GM13977 (cell line): ENCODE measurements around the gene TMEM255A.

Experiments
- DNase-seq: peaks from one replicate; pipeline ENCODE4 v3.0.0; 2012; ENCODE audit warnings: low spot score
- CTCF ChIP-seq: IDR thresholded peaks from 2 replicates; pipeline ENCODE4 v1.5.1; 2012; ENCODE audit warnings: mild to moderate bottlenecking, control low read depth; ENCODE audit not compliant: insufficient read depth; ENCODE audit errors: extremely low read depth, missing control alignments
- in situ Hi-C: fragments of 300-500 bp; cut with MboI; formaldehyde crosslinking; loops from one replicate; pipeline ENCODE4 v1.12.0; 2022; ENCODE audit warnings: low sequenced_read_pairs, low pct_unique_long_range_greater_than_20kb, mixed read lengths, inconsistent platforms; ENCODE audit not compliant: unreplicated experiment

Gene TMEM255A

GRCh38 chrX:120262859-120263708, 48.2 kb downstream of the TMEM255A start:
- in situ Hi-C loops = no loop called here
- no peak for DNase-seq
- no peak for TF ChIP-seq CTCF

- no peak for DNase-seq
- in situ Hi-C loops = no loop called here
- TF ChIP-seq CTCF = no peak
These were observed 50.9 kb downstream of the TMEM255A start for GRCh38 chrX:120260369-120260768.

GRCh38 chrX:120253784-120254183, 57.5 kb downstream of the TMEM255A start:
- no peak for TF ChIP-seq CTCF
- in situ Hi-C loops = no loop called here
- DNase-seq = no peak

GRCh38 chrX:120251471-120252011, 59.7 kb downstream of the TMEM255A start:
- no peak for DNase-seq
- in situ Hi-C loops = no loop called here
- no peak for TF ChIP-seq CTCF

GRCh38 chrX:120250522-120251271, 60.6 kb downstream of the TMEM255A start, which contains the start of gene ZBTB33:
ZBTB33 (plus strand) TSS chrX:120250812; CDS start chrX:120253416, 2,604 bp downstream.
- in situ Hi-C loops = no loop called here
- peak; percentile 59 for TF ChIP-seq CTCF
- DNase-seq = peak; percentile 87

- peak; percentile 44 for DNase-seq
- TF ChIP-seq CTCF = no peak
- in situ Hi-C loops = loop anchor here (25.0 kb wide), 1 partner anchor 133 kb away; the partner anchor contains the start of gene RHOXF1
These were observed 66.3 kb downstream of the TMEM255A start for GRCh38 chrX:120244735-120245498.
